ENCODE measurements around the gene ELOA.
A peak's percentile ranks its signal among the peaks of the same experiment; 100 is the strongest.
"Not testable (repeated sequence)": the region's sequence is repeated elsewhere in the genome, so short reads cannot be mapped to it uniquely, and the experiment has no call there.

Gene ELOA

GRCh38 chr1:23774174-23774880 lies 31.1 kb downstream of the ELOA start:
- H3K36me3 ChIP-seq, result no peaks in the 10 kb centered on the region
- no peaks in the 10 kb centered on the region; the same call in 1 of the 2 replicates for H3K4me1 ChIP-seq
- no peaks in the 10 kb centered on the region for H3K9me3 ChIP-seq
- no peak for DNase-seq
- no peak for TF ChIP-seq CTCF (IDR thresholded peaks at IDR 0.05; ENCODE audit: low read depth, low read length)
- H3K27me3 ChIP-seq, result no peaks in the 10 kb centered on the region
- no peak overlapping the region for H3K4me3 ChIP-seq (ENCODE audit: low read depth, low read length)

GRCh38 chr1:23776217-23776616 lies 32.9 kb downstream of the ELOA start:
- Histone ChIP-seq H3K4me3 (ENCODE audit: low read depth, low read length) (no peak overlapping the region), H3K4me1 (no peaks in the 10 kb centered on the region; the same call in 1 of the 2 replicates), H3K36me3 (no peaks in the 10 kb centered on the region), H3K27me3 (no peaks in the 10 kb centered on the region), H3K9me3 (no peaks in the 10 kb centered on the region)
- DNase-seq, result no peak
- TF ChIP-seq CTCF (IDR thresholded peaks at IDR 0.05; ENCODE audit: low read depth, low read length), result no peak

GRCh38 chr1:23777979-23778814 lies 34.9 kb downstream of the ELOA start, which contains the start of gene PITHD1:
PITHD1 (plus strand) TSS chr1:23778418; CDS start chr1:23778516, 98 bp downstream.
- peak; percentile 74 for DNase-seq
- peak within 1 kb of the TSS; percentile 76 for H3K4me3 ChIP-seq (ENCODE audit: low read depth, low read length)
- no peak for TF ChIP-seq CTCF (IDR thresholded peaks at IDR 0.05; ENCODE audit: low read depth, low read length)

GRCh38 chr1:23779826-23780371 lies 36.6 kb downstream of the ELOA start:
- DNase-seq, result no peak
- Histone ChIP-seq H3K27me3 (no peaks in the 10 kb centered on the region), H3K4me1 (no peaks in the 10 kb centered on the region), H3K36me3 (no peaks in the 10 kb centered on the region; the same call in 1 of the 2 replicates), H3K4me3 (ENCODE audit: low read depth, low read length) (no peak overlapping the region), H3K9me3 (no peaks in the 10 kb centered on the region)
- no peak for TF ChIP-seq CTCF (IDR thresholded peaks at IDR 0.05; ENCODE audit: low read depth, low read length)

More at GRCh38 chr1:23777979-23778814, 34.9 kb downstream of the ELOA start, which contains the start of gene PITHD1:
- no peaks in the 10 kb centered on the region for H3K4me1 ChIP-seq
- H3K36me3 ChIP-seq, result no peaks in the 10 kb centered on the region; the same call in 1 of the 2 replicates
- H3K27me3 ChIP-seq, result no peaks in the 10 kb centered on the region
- H3K9me3 ChIP-seq, result no peaks in the 10 kb centered on the region

- not testable (repeated sequence) for H3K4me3 ChIP-seq (ENCODE audit: low read depth, low read length); H3K9me3 ChIP-seq; H3K4me1 ChIP-seq; DNase-seq; H3K36me3 ChIP-seq; H3K27me3 ChIP-seq
Observed at GRCh38 chr1:23783141-23783540, 39.9 kb downstream of the ELOA start.

GRCh38 chr1:23784846-23785245 lies 41.6 kb downstream of the ELOA start:
- Histone ChIP-seq H3K36me3 (peaks cover 7% of the 10 kb centered on the region), H3K4me3 (ENCODE audit: low read depth, low read length) (no peak overlapping the region), H3K9me3 (no peaks in the 10 kb centered on the region), H3K27me3 (no peaks in the 10 kb centered on the region), H3K4me1 (no peaks in the 10 kb centered on the region)
- TF ChIP-seq CTCF (IDR thresholded peaks at IDR 0.05; ENCODE audit: low read depth, low read length), result no peak
- DNase-seq, result no peak
